Bone marrow (tissue), 2 donors: ENCODE results near the gene HMGCR.

Source experiments
- DNase-seq, 2 donors: peaks; one replicate each; lab custom pipeline; 2025; lab: John Stamatoyannopoulos, UW

Gene HMGCR

DNA sequence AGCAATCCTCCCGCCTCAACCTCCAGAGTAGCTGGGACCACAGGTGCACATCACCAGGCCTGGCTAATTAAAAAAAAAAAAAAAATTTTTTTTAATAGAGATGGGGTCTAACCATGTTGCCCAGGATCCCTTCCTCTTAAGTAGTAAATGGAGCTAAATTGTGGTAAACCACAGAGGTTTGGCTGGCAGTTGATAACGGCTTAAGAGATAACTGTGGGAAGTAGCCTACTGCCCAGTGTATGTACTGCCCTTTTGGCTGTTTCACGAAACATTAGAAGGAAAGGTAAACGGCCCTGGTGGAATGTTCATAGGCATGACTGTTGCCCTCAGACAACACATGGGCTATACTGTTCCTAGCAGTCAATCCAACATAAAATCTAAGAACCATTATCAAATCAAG lies 44.4 kb downstream of the HMGCR start:
- DNase-seq, result no peak

DNA sequence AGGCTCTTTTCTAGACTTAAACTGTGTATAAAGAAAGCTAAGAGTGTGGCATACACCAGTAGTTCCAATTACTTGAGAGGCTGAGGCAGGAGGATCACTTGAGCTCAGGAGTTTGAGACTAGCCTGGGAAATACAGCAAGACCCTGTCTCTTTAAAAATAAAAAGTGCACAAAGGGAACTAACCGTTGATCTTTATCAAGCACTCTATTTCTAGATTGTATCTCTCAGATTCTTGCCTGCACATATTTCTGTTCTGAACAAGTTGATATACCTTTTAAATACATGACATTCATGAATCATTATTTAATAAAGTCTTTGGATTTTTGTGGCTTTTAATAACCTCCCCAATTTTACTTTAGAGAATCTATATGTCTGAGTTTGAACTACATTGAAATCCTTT lies 47.2 kb downstream of the HMGCR start:
- DNase-seq, result no peak

DNA sequence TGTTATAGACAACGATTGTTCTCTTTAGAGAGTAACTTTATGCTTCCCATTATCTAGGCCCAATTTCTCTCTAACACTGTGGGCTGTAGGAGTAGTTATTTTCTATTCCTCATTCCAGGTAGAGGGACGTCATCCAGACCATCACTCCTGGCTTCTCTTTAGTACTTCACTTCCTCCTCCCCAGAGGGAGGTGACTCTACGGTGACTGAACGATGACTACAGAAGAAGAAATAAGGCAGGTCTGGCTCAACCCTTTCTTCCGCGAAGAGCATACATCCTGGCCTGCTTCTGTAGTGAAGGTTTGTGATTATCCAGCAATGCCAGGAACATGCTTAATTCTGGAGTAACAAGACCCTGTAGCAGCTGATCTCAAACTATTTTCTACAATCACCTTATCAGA lies 50.8 kb downstream of the HMGCR start:
- no peak for DNase-seq

DNA sequence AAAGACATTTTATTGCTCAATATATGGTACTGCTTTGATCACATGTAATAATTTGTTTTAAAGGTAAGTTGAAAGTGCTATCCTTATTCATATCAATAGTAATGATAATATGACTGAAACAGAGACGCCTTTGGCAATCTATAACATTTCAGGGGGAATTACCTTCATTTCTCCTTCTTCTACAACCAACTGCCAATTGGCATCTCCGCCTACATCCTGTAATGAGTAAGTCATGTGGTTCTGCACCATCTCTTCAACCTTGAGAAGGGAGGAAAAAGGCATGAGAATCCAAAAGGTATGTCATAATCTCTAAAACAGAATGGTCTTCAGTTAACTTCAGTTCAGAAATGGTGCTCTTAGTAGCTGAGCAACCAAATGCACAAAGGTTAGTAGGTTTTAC lies 52.4 kb downstream of the HMGCR start:
- no peak for DNase-seq

DNA sequence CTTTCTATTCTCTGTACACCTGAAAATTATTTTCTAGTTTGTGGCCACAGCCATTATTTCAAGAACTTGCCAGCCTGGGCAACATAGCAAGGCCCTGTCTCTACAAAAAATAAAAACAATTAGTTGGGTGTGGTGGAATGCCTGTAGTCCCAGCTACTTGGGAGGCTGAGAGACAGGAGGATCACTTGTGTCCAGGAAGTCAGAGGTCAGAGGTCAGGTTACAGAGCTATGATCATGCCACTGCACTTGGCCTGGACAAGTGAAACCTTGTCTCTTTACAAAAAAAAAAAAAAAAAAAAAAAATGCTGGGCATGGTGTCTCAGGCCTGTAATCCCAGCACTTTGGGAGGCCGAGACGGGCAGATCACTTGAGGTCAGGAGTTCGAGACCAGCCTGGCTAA lies 58.3 kb downstream of the HMGCR start:
- DNase-seq, result no peak

DNA sequence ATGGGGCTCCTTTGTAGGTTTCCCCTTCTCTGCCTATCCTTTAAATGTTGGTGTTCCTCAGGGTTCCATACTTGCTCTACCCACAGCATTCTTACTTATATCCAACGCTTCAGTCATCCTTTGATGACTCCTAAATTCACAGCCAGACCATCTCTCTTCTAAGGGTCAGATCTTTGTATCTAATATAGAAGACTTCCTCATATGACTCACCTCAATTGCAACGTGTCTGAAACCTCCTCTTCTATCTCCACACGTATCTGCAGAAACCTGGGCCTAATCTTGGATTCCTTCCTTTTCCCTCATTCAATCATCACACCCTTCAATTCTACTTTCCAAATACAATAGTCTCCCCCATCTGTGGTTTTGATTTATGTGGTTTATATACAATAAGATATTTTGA lies 68.3 kb downstream of the HMGCR start:
- no peak for DNase-seq
